Glomerular visceral epithelial cell (primary cell): ENCODE results near the gene CCDC59.

Source experiments
- DNase-seq: peaks from one replicate; pipeline ENCODE4 v3.0.0-alpha.2; 2016; ENCODE audit errors: extremely low spot score

The CCDC59 gene

DNA sequence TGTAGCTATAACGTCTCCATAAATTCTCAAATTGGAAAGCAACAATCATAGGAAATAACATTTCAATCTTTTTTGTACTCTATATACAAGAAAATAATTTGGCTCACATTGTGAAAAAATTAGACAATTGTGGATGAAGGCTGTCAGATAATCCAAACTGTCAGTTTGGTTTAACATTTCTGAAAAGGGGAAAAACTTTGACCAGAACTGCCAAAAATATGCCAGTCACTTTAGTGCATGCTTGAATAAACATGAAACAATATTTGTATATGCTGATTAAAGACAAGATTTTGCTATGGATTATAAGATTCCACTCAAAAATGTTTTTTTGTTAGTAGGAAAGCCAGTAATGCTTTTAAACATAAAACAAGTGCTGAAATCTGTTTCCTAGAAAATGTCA lies 38.9 kb downstream of the CCDC59 start:
- DNase-seq, result no peak

DNA sequence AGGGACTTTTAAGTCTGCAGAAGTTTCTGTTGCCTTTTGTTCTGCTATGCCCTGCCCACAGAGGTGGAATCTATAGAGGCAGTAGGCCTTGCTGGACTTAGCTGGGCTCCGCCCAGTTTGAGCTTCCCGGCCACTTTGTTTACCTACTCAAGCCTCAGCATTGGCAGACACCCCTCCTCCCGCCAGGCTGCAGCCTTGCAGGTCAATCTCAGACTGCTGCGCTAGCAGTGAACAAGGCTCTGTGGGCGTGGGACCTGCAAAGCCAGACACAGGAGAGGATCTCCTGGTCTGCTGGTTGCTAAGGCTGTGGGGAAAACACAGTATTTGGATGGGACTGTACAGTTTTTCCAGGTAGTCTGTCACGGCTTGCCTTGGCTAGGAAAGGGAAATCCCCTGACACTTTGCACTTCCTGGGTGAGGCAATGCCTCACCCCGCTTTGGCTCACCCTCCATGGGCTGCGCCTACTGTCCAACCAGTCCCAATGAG lies 43.7 kb downstream of the CCDC59 start:
- no peak for DNase-seq
